ENCODE measurements around the gene RFK.
"Not testable (repeated sequence)": the region's sequence is repeated elsewhere in the genome, so short reads cannot be mapped to it uniquely, and the experiment has no call there.

The RFK gene

GRCh38 chr9:76369583-76369982 lies 24.6 kb downstream of the RFK start:
- peak; percentile 12 for DNase-seq

- DNase-seq = no peak
These were observed 28.0 kb downstream of the RFK start for GRCh38 chr9:76366275-76366674.

GRCh38 chr9:76365028-76365427 lies 29.2 kb downstream of the RFK start:
- DNase-seq = peak; percentile 40

GRCh38 chr9:76363032-76363395 lies 31.2 kb downstream of the RFK start:
- no peak for DNase-seq

GRCh38 chr9:76362332-76363031 lies 31.7 kb downstream of the RFK start:
- not testable (repeated sequence) for DNase-seq

- DNase-seq = no peak
These were observed 34.5 kb downstream of the RFK start for GRCh38 chr9:76359766-76360165.

- DNase-seq = no peak
These were observed 34.9 kb downstream of the RFK start for GRCh38 chr9:76359365-76359764.

GRCh38 chr9:76358628-76359280 lies 35.5 kb downstream of the RFK start:
- DNase-seq = no peak

- no peak for DNase-seq
These were observed 36.7 kb downstream of the RFK start for GRCh38 chr9:76357555-76357954.

GRCh38 chr9:76355886-76356285 lies 38.3 kb downstream of the RFK start:
- DNase-seq = no peak

- no peak for DNase-seq
These were observed 40.0 kb downstream of the RFK start for GRCh38 chr9:76354221-76354620.

- DNase-seq = peak; percentile 4
These were observed 40.9 kb downstream of the RFK start for GRCh38 chr9:76353280-76353679.

- DNase-seq = no peak
These were observed 42.1 kb downstream of the RFK start for GRCh38 chr9:76352026-76352620.

GRCh38 chr9:76351006-76351405 lies 43.2 kb downstream of the RFK start:
- DNase-seq = no peak

- DNase-seq = no peak
These were observed 44.4 kb downstream of the RFK start for GRCh38 chr9:76349865-76350264.

- no peak for DNase-seq
These were observed 51.4 kb downstream of the RFK start for GRCh38 chr9:76342858-76343257.

- no peak for DNase-seq
These were observed 52.0 kb downstream of the RFK start for GRCh38 chr9:76342201-76342600.

- DNase-seq = no peak
These were observed 52.6 kb downstream of the RFK start for GRCh38 chr9:76341616-76342015.

- no peak for DNase-seq
These were observed 55.8 kb downstream of the RFK start for GRCh38 chr9:76338418-76338817.

GRCh38 chr9:76336027-76336426 lies 58.2 kb downstream of the RFK start:
- DNase-seq = no peak
